Measurements from ENCODE around the gene NR1D2.

GRCh38 chr3:23904545-23904944, 40.5 kb upstream of the NR1D2 start:
- TF ChIP-seq, protein P1, sequence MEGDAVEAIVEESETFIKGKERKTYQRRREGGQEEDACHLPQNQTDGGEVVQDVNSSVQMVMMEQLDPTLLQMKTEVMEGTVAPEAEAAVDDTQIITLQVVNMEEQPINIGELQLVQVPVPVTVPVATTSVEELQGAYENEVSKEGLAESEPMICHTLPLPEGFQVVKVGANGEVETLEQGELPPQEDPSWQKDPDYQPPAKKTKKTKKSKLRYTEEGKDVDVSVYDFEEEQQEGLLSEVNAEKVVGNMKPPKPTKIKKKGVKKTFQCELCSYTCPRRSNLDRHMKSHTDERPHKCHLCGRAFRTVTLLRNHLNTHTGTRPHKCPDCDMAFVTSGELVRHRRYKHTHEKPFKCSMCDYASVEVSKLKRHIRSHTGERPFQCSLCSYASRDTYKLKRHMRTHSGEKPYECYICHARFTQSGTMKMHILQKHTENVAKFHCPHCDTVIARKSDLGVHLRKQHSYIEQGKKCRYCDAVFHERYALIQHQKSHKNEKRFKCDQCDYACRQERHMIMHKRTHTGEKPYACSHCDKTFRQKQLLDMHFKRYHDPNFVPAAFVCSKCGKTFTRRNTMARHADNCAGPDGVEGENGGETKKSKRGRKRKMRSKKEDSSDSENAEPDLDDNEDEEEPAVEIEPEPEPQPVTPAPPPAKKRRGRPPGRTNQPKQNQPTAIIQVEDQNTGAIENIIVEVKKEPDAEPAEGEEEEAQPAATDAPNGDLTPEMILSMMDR (IDR thresholded peaks at IDR 0.05): no peak
- no peak for TF ChIP-seq POLR2A (IDR thresholded peaks at IDR 0.05)
